K562 (cell line): ENCODE measurements around the gene IL20RB. TPM values are rescaled to one million over a fixed set of nuclear protein-coding genes. Genes with fewer than 3 reads are reported as not detected.

Experiments
- BMI1 ChIP-seq: fragments of 150-350 bp; IDR thresholded peaks from 2 replicates; pipeline ENCODE4 v1.6.1; 2014; ENCODE audit warnings: low read length
- CHD4 ChIP-seq: fragments of 200-600 bp; sonication (generic); IDR thresholded peaks from 3 replicates; pipeline ENCODE4 v1.6.1; 2012; ENCODE audit warnings: low read depth, mild to moderate bottlenecking, mixed read lengths, low read length, inconsistent platforms; ENCODE audit not compliant: insufficient read depth, insufficient replicate concordance, poor library complexity, severe bottlenecking
- CSDE1 ChIP-seq, 2 experiments: fragments of 450-650 bp; IDR thresholded peaks; 2 replicates each; pipeline ENCODE4 v1.6.1; 2016; ENCODE audit warnings: mild to moderate bottlenecking in 1 of 2
- DNMT1 ChIP-seq: fragments of 450-650 bp; IDR thresholded peaks from 2 replicates; pipeline ENCODE4 v1.6.1; 2016; ENCODE audit warnings: antibody characterized with exemption, mild to moderate bottlenecking
- GABPB1 ChIP-seq: sonication (generic); formaldehyde crosslinking; IDR thresholded peaks from 2 replicates; pipeline ENCODE4 v1.8.0; 2022; ENCODE audit warnings: mild to moderate bottlenecking, missing genetic modification reagents
- HMG20B ChIP-seq: fragments of 250-450 bp; sonication (Bioruptor Pico); IDR thresholded peaks from 2 replicates; pipeline ENCODE4 v1.5.0; 2021; ENCODE audit warnings: mild to moderate bottlenecking
- IFI16 ChIP-seq: fragments of 250-450 bp; sonication (Bioruptor Pico); IDR thresholded peaks from 2 replicates; pipeline ENCODE4 v2.1.2; 2022; ENCODE audit warnings: mild to moderate bottlenecking, inconsistent platforms
- MLLT1 ChIP-seq, 2 experiments: fragments of 450-650 bp; IDR thresholded peaks; 2 replicates each; pipeline ENCODE4 v1.6.1; 2016
- MTA2 ChIP-seq: fragments of 450-650 bp; IDR thresholded peaks from 2 replicates; pipeline ENCODE4 v1.6.1; 2016; ENCODE audit warnings: low read depth
- NR2C2 ChIP-seq, 2 experiments: fragments of 200-800 bp in 1 of 2; sonication (Bioruptor generic) in 1 of 2; sonication (generic) in 1 of 2; formaldehyde crosslinking in 1 of 2; IDR thresholded peaks; 2 replicates each; pipeline versions ENCODE4 v1.6.1 to v1.8.0; 2016 to 2022; ENCODE audit warnings: mild to moderate bottlenecking in 1 of 2, missing compliant biosample characterization in 1 of 2, missing genetic modification characterization in 1 of 2, missing genetic modification reagents in 1 of 2
- NR4A1 ChIP-seq, 2 experiments: fragments of 250-450 bp in 1 of 2; fragments of 450-650 bp in 1 of 2; sonication (Bioruptor Pico) in 1 of 2; IDR thresholded peaks; 2 replicates each; pipeline versions ENCODE4 v1.4.0 to v1.6.1; 2016 to 2020; ENCODE audit warnings: mild to moderate bottlenecking in 2 of 2, missing compliant biosample characterization in 1 of 2, missing genetic modification characterization in 1 of 2, moderate library complexity in 1 of 2
- POLR2H ChIP-seq: IDR thresholded peaks from 2 replicates; pipeline ENCODE4 v1.6.1; 2016; ENCODE audit warnings: missing genetic modification characterization, low read depth, mild to moderate bottlenecking, control low read depth, missing compliant biosample characterization, moderate library complexity
- PYGO2 ChIP-seq: fragments of 450-650 bp; IDR thresholded peaks from 2 replicates; pipeline ENCODE4 v1.6.1; 2016; ENCODE audit warnings: mild to moderate bottlenecking, missing genetic modification characterization, moderate library complexity, missing compliant biosample characterization
- SIN3B ChIP-seq: fragments of 450-650 bp; IDR thresholded peaks from 2 replicates; pipeline ENCODE4 v1.6.1; 2017; ENCODE audit warnings: low read depth, mild to moderate bottlenecking, moderate library complexity
- SREBF1 ChIP-seq: fragments of 150-350 bp; IDR thresholded peaks from 2 replicates; pipeline ENCODE4 v1.6.1; 2014; ENCODE audit warnings: antibody characterized with exemption, low read depth, low read length, borderline replicate concordance
- ZNF121 ChIP-seq: sonication (generic); formaldehyde crosslinking; conservative IDR thresholded peaks from 2 replicates; pipeline ENCODE4 v1.8.0; 2022; ENCODE audit warnings: missing genetic modification reagents
- ZNF431 ChIP-seq: sonication (generic); formaldehyde crosslinking; IDR thresholded peaks from 2 replicates; pipeline ENCODE4 v1.8.0; 2022; ENCODE audit warnings: mild to moderate bottlenecking, missing genetic modification reagents
- ZNF696 ChIP-seq: fragments of 250-450 bp; sonication (Bioruptor Pico); conservative IDR thresholded peaks from 2 replicates; pipeline ENCODE4 v1.4.0; 2020; ENCODE audit warnings: mild to moderate bottlenecking, moderate library complexity
- polyA plus RNA-seq, 8 experiments: library from polyadenylated mRNA; depleted of rRNA in 4 of 8; stranded (reverse) in 5 of 8; unstranded in 3 of 8; fragments of >200 nt; fragmentation: Nextera tagmentation in 2 of 8; fragmentation: Illumina TruSeq in 1 of 8; extraction: Ambion mirVana in 2 of 8; extraction: Trizol in 1 of 8; gene quantifications; 2 replicates each; pipeline versions ENCODE4 v1.2.1 to v1.2.3, GENCODE V29; 2011 to 2014; ENCODE audit warnings: inconsistent platforms in 1 of 8, missing spikeins in 1 of 8
- total RNA-seq, 7 experiments: library from RNA; depleted of rRNA in 6 of 7; stranded (reverse); fragments of >200 nt in 6 of 7; fragmentation: Illumina TruSeq in 2 of 7; extraction: Trizol in 2 of 7; gene quantifications; 2 replicates each; pipeline versions ENCODE4 v1.2.1 to v1.2.3, GENCODE V29; 2011 to 2021; ENCODE audit warnings: low replicate concordance in 1 of 7
- TF ChIP-seq, protein P1 (sequence below): fragments of 250-450 bp; sonication (Bioruptor Pico); IDR thresholded peaks from 2 replicates; pipeline ENCODE4 v1.8.0; 2022; ENCODE audit warnings: moderate library complexity, mild to moderate bottlenecking, inconsistent platforms
- TF ChIP-seq, protein P2 (sequence below): fragments of 250-450 bp; sonication (Bioruptor Pico); IDR thresholded peaks from 2 replicates; pipeline ENCODE4 v1.5.0; 2021; ENCODE audit warnings: mild to moderate bottlenecking, borderline replicate concordance
- TF ChIP-seq, protein P3 (sequence below): fragments of 450-650 bp; IDR thresholded peaks from 2 replicates; pipeline ENCODE4 v1.7.0; 2016; ENCODE audit warnings: borderline replicate concordance

IL20RB gene
- total and polyA plus RNA-seq, 9 of the 15 experiments (the other 6 are each of a cell fraction or from before 2014, with no cell fraction given), result 0.77 to 9.9 (median 6.1) TPM

- TF ChIP-seq, protein P1, sequence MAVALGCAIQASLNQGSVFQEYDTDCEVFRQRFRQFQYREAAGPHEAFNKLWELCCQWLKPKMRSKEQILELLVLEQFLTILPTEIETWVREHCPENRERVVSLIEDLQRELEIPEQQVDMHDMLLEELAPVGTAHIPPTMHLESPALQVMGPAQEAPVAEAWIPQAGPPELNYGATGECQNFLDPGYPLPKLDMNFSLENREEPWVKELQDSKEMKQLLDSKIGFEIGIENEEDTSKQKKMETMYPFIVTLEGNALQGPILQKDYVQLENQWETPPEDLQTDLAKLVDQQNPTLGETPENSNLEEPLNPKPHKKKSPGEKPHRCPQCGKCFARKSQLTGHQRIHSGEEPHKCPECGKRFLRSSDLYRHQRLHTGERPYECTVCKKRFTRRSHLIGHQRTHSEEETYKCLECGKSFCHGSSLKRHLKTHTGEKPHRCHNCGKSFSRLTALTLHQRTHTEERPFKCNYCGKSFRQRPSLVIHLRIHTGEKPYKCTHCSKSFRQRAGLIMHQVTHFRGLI (CRISPR knock-in tag), result no peak
- TF ChIP-seq GABPB1 (no peak), POLR2H (tag) (peak; percentile 92), NR4A1 (CRISPR knock-in tag; IDR thresholded peaks at IDR 0.05) (no peak), NR4A1 (tag; IDR thresholded peaks at IDR 0.05) (no peak), SIN3B (no peak), IFI16 (CRISPR knock-in tag) (no peak), CSDE1 (IDR thresholded peaks at IDR 0.05) (no peak), ZNF696 (CRISPR knock-in tag) (no peak), MLLT1 (IDR thresholded peaks at IDR 0.05) (0 out of 4 replicates have a peak, but pooled peaks of 1 of the 2 experiments have one; percentile 25), DNMT1 (no peak), ZNF121 (CRISPR knock-in tag) (no peak), CHD4 (no peak), HMG20B (CRISPR knock-in tag) (no peak), PYGO2 (tag) (no peak), SREBF1 (no peak), BMI1 (no peak), NR2C2 (CRISPR knock-in tag; IDR thresholded peaks at IDR 0.05) (no peak), NR2C2 (tag; IDR thresholded peaks at IDR 0.05) (no peak), ZNF431 (no peak), MTA2 (no peak)
- TF ChIP-seq, protein P2, sequence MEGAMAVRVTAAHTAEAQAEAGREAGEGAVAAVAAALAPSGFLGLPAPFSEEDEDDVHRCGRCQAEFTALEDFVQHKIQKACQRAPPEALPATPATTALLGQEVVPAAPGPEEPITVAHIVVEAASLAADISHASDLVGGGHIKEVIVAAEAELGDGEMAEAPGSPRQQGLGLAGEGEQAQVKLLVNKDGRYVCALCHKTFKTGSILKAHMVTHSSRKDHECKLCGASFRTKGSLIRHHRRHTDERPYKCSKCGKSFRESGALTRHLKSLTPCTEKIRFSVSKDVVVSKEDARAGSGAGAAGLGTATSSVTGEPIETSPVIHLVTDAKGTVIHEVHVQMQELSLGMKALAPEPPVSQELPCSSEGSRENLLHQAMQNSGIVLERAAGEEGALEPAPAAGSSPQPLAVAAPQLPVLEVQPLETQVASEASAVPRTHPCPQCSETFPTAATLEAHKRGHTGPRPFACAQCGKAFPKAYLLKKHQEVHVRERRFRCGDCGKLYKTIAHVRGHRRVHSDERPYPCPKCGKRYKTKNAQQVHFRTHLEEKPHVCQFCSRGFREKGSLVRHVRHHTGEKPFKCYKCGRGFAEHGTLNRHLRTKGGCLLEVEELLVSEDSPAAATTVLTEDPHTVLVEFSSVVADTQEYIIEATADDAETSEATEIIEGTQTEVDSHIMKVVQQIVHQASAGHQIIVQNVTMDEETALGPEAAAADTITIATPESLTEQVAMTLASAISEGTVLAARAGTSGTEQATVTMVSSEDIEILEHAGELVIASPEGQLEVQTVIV, result no peak
- TF ChIP-seq, protein P3, sequence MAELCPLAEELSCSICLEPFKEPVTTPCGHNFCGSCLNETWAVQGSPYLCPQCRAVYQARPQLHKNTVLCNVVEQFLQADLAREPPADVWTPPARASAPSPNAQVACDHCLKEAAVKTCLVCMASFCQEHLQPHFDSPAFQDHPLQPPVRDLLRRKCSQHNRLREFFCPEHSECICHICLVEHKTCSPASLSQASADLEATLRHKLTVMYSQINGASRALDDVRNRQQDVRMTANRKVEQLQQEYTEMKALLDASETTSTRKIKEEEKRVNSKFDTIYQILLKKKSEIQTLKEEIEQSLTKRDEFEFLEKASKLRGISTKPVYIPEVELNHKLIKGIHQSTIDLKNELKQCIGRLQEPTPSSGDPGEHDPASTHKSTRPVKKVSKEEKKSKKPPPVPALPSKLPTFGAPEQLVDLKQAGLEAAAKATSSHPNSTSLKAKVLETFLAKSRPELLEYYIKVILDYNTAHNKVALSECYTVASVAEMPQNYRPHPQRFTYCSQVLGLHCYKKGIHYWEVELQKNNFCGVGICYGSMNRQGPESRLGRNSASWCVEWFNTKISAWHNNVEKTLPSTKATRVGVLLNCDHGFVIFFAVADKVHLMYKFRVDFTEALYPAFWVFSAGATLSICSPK, result no peak
Measured at GRCh38 chr3:136957751-136958288, at the start of gene IL20RB (continued).
